HEK293 (cell line): ENCODE data around the gene ZNF83.

Experiments
- GLI2 ChIP-seq: fragments of 450-650 bp; formaldehyde crosslinking; IDR thresholded peaks from 2 replicates; pipeline ENCODE4; 2017; ENCODE audit warnings: missing biosample characterization, missing genetic modification characterization, low read depth, borderline replicate concordance
- KLF9 ChIP-seq: fragments of 450-650 bp; formaldehyde crosslinking; IDR thresholded peaks from 2 replicates; pipeline ENCODE4 v1.5.1; 2016; ENCODE audit warnings: missing biosample characterization, missing genetic modification characterization, low read depth
- TRIM28 ChIP-seq: IDR thresholded peaks from 2 replicates; pipeline ENCODE4 v1.6.1; 2011; ENCODE audit warnings: low read length, control low read depth, borderline replicate concordance
- ZFP41 ChIP-seq: fragments of 450-650 bp; formaldehyde crosslinking; IDR thresholded peaks from 2 replicates; pipeline ENCODE4 v1.5.1; 2016; ENCODE audit warnings: missing biosample characterization, missing genetic modification characterization, borderline replicate concordance
- ZNF133 ChIP-seq: fragments of 450-650 bp; formaldehyde crosslinking; IDR thresholded peaks from 2 replicates; pipeline ENCODE4 v1.5.1; 2016; ENCODE audit warnings: missing biosample characterization, missing genetic modification characterization
- ZNF140 ChIP-seq: fragments of 450-650 bp; formaldehyde crosslinking; IDR thresholded peaks from 2 replicates; pipeline ENCODE4 v1.5.1; 2016; ENCODE audit warnings: missing biosample characterization, missing genetic modification characterization
- ZNF24 ChIP-seq: fragments of 450-650 bp; formaldehyde crosslinking; IDR thresholded peaks from 2 replicates; pipeline ENCODE4 v1.5.1; 2016; ENCODE audit warnings: missing biosample characterization, missing genetic modification characterization
- ZNF311 ChIP-seq: fragments of 450-650 bp; formaldehyde crosslinking; IDR thresholded peaks from 2 replicates; pipeline ENCODE4 v1.5.1; 2017; ENCODE audit warnings: missing biosample characterization, missing genetic modification characterization, borderline replicate concordance
- ZNF433 ChIP-seq: fragments of 450-650 bp; formaldehyde crosslinking; IDR thresholded peaks from 2 replicates; pipeline ENCODE4 v1.5.1; 2016; ENCODE audit warnings: missing biosample characterization, missing genetic modification characterization, low read depth
- ZNF76 ChIP-seq: fragments of 450-650 bp; formaldehyde crosslinking; IDR thresholded peaks from 2 replicates; pipeline ENCODE4; 2016; ENCODE audit warnings: low read depth, missing biosample characterization, missing genetic modification characterization, borderline replicate concordance
- TF ChIP-seq, protein P1 (sequence below): fragments of 450-650 bp; formaldehyde crosslinking; IDR thresholded peaks from 2 replicates; pipeline ENCODE4 v1.5.1; 2016; ENCODE audit warnings: missing biosample characterization, missing genetic modification characterization
- TF ChIP-seq, protein P2 (sequence below): fragments of 450-650 bp; formaldehyde crosslinking; conservative IDR thresholded peaks from 2 replicates; pipeline ENCODE4 v1.5.1; 2016; ENCODE audit warnings: low read depth, missing biosample characterization, missing genetic modification characterization
- TF ChIP-seq, protein P3 (sequence below): fragments of 450-650 bp; formaldehyde crosslinking; IDR thresholded peaks from 2 replicates; pipeline ENCODE4 v1.5.1; 2016; ENCODE audit warnings: missing biosample characterization, missing genetic modification characterization, low read depth
- TF ChIP-seq, protein P4 (sequence below): fragments of 450-650 bp; formaldehyde crosslinking; IDR thresholded peaks from 2 replicates; pipeline ENCODE4 v1.5.1; 2016; ENCODE audit warnings: missing biosample characterization, missing genetic modification characterization

DNA sequence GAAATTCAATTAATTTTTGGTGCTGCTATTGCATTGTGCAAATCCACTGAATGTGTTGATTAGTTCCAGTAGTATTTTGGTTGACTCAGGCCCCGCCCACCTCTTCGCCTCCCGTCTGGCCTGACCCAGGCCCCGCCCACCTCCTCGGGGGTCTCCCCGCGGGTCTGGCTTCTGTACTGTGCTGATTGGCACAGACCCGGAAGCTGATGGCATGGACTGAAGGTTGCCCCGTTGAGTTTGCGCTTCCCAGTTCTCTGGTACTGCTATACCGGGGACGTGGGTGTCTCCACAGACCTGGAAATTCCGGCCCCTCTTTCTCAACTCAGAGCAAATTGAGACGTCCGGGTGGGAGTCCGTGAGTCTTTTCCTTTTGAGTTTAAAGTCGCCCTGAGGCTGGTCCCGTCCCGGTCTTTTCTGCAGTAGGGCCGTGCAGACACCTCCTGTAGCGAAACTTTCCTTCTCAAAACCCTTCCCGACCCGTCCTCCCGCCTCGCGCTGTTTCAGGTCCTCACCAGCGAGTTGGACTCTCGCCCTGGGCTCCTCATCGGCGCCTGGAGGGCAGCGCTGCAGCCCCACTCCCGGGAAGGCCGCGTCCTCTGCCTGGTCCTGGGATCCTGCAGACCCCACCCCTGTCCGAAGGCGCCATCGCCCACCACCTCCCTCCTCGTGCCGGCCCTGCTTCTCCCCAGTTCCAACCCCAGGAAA lies 53.3 kb downstream of the ZNF83 start:
- TF ChIP-seq ZNF24 (no peak), KLF9 (tag by site-specific recombination) (no peak), ZNF433 (tag by site-specific recombination) (no peak), ZNF140 (tag by site-specific recombination) (no peak), ZNF76 (tag by site-specific recombination) (no peak), ZFP41 (no peak), GLI2 (tag by site-specific recombination) (no peak), ZNF311 (tag by site-specific recombination) (no peak), TRIM28 (no peak), ZNF133 (tag by site-specific recombination) (no peak)
- TF ChIP-seq, protein P1, sequence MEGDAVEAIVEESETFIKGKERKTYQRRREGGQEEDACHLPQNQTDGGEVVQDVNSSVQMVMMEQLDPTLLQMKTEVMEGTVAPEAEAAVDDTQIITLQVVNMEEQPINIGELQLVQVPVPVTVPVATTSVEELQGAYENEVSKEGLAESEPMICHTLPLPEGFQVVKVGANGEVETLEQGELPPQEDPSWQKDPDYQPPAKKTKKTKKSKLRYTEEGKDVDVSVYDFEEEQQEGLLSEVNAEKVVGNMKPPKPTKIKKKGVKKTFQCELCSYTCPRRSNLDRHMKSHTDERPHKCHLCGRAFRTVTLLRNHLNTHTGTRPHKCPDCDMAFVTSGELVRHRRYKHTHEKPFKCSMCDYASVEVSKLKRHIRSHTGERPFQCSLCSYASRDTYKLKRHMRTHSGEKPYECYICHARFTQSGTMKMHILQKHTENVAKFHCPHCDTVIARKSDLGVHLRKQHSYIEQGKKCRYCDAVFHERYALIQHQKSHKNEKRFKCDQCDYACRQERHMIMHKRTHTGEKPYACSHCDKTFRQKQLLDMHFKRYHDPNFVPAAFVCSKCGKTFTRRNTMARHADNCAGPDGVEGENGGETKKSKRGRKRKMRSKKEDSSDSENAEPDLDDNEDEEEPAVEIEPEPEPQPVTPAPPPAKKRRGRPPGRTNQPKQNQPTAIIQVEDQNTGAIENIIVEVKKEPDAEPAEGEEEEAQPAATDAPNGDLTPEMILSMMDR (tag by site-specific recombination): no peak
- TF ChIP-seq, protein P2, sequence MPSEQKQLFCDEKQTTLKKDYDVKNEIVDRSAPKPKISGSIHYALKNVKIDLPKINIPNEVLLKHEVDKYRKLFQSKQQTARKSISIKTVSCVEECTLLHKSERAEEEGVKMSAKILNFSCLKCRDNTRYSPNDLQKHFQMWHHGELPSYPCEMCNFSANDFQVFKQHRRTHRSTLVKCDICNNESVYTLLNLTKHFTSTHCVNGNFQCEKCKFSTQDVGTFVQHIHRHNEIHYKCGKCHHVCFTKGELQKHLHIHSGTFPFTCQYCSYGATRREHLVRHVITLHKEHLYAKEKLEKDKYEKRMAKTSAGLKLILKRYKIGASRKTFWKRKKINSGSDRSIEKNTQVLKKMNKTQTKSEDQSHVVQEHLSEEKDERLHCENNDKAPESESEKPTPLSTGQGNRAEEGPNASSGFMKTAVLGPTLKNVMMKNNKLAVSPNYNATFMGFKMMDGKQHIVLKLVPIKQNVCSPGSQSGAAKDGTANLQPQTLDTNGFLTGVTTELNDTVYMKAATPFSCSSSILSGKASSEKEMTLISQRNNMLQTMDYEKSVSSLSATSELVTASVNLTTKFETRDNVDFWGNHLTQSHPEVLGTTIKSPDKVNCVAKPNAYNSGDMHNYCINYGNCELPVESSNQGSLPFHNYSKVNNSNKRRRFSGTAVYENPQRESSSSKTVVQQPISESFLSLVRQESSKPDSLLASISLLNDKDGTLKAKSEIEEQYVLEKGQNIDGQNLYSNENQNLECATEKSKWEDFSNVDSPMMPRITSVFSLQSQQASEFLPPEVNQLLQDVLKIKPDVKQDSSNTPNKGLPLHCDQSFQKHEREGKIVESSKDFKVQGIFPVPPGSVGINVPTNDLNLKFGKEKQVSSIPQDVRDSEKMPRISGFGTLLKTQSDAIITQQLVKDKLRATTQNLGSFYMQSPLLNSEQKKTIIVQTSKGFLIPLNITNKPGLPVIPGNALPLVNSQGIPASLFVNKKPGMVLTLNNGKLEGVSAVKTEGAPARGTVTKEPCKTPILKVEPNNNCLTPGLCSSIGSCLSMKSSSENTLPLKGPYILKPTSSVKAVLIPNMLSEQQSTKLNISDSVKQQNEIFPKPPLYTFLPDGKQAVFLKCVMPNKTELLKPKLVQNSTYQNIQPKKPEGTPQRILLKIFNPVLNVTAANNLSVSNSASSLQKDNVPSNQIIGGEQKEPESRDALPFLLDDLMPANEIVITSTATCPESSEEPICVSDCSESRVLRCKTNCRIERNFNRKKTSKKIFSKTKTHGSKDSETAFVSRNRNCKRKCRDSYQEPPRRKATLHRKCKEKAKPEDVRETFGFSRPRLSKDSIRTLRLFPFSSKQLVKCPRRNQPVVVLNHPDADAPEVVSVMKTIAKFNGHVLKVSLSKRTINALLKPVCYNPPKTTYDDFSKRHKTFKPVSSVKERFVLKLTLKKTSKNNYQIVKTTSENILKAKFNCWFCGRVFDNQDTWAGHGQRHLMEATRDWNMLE (tag by site-specific recombination): no peak
- TF ChIP-seq, protein P3, sequence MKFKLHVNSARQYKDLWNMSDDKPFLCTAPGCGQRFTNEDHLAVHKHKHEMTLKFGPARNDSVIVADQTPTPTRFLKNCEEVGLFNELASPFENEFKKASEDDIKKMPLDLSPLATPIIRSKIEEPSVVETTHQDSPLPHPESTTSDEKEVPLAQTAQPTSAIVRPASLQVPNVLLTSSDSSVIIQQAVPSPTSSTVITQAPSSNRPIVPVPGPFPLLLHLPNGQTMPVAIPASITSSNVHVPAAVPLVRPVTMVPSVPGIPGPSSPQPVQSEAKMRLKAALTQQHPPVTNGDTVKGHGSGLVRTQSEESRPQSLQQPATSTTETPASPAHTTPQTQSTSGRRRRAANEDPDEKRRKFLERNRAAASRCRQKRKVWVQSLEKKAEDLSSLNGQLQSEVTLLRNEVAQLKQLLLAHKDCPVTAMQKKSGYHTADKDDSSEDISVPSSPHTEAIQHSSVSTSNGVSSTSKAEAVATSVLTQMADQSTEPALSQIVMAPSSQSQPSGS (tag by site-specific recombination): no peak
- TF ChIP-seq, protein P4, sequence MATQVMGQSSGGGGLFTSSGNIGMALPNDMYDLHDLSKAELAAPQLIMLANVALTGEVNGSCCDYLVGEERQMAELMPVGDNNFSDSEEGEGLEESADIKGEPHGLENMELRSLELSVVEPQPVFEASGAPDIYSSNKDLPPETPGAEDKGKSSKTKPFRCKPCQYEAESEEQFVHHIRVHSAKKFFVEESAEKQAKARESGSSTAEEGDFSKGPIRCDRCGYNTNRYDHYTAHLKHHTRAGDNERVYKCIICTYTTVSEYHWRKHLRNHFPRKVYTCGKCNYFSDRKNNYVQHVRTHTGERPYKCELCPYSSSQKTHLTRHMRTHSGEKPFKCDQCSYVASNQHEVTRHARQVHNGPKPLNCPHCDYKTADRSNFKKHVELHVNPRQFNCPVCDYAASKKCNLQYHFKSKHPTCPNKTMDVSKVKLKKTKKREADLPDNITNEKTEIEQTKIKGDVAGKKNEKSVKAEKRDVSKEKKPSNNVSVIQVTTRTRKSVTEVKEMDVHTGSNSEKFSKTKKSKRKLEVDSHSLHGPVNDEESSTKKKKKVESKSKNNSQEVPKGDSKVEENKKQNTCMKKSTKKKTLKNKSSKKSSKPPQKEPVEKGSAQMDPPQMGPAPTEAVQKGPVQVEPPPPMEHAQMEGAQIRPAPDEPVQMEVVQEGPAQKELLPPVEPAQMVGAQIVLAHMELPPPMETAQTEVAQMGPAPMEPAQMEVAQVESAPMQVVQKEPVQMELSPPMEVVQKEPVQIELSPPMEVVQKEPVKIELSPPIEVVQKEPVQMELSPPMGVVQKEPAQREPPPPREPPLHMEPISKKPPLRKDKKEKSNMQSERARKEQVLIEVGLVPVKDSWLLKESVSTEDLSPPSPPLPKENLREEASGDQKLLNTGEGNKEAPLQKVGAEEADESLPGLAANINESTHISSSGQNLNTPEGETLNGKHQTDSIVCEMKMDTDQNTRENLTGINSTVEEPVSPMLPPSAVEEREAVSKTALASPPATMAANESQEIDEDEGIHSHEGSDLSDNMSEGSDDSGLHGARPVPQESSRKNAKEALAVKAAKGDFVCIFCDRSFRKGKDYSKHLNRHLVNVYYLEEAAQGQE (tag by site-specific recombination): no peak
